Measurements from ENCODE around the gene IL15RA.

- TF ChIP-seq SP2 (IDR thresholded peaks at IDR 0.05; ENCODE audit: low read length): no peak
- TF ChIP-seq EP300 (IDR thresholded peaks at IDR 0.05; ENCODE audit: borderline replicate concordance in 1 of 2, low read depth in 2 of 2, low read length in 2 of 2): no peak
- no peak for TF ChIP-seq HDAC2 (IDR thresholded peaks at IDR 0.05; ENCODE audit: borderline replicate concordance in 1 of 2, low read depth in 2 of 2, low read length in 2 of 2)
- no peak for TF ChIP-seq CTCF (IDR thresholded peaks at IDR 0.05; ENCODE audit: control extremely low read depth in 1 of 3, insufficient read depth in 1 of 3, low read depth in 1 of 3, low read length in 3 of 3)
- no peak for TF ChIP-seq MAX (IDR thresholded peaks at IDR 0.05)
- TF ChIP-seq POLR2A (IDR thresholded peaks at IDR 0.05; ENCODE audit: control extremely low read depth in 1 of 2, low read depth in 2 of 2, low read length in 2 of 2): no peak
- no peak for TF ChIP-seq RFX5 (IDR thresholded peaks at IDR 0.05; ENCODE audit: borderline replicate concordance, low read depth, low read length)
- TF ChIP-seq RAD21 (IDR thresholded peaks at IDR 0.05 in 1 of 2, conservative IDR thresholded peaks at IDR 0.05 in 1 of 2; ENCODE audit: low read depth in 2 of 2, low read length in 2 of 2): no peak
- TF ChIP-seq GABPA (IDR thresholded peaks at IDR 0.05; ENCODE audit: borderline replicate concordance, insufficient read depth, low read length): no peak
- no peak for TF ChIP-seq USF2 (IDR thresholded peaks at IDR 0.05; ENCODE audit: low read length)
- no peak for TF ChIP-seq BRCA1 (IDR thresholded peaks at IDR 0.05; ENCODE audit: low read depth, low read length)
- TF ChIP-seq KDM5A (IDR thresholded peaks at IDR 0.05; ENCODE audit: low read length): no peak
Measured at GRCh38 chr10:5903563-5903962, 73.8 kb downstream of the IL15RA start.
